AG09319 (cell line): ENCODE measurements around the gene CYP27A1.

ENCODE experiments used
- DNase-seq: peaks from one replicate; pipeline ENCODE4 v3.0.0-alpha.2; 2010; ENCODE audit warnings: low read depth; ENCODE audit errors: extremely low read depth
- TF ChIP-seq, protein P1 (sequence below): IDR thresholded peaks from 2 replicates; pipeline ENCODE4 v1.5.1; 2011; ENCODE audit warnings: low read depth, mild to moderate bottlenecking, inconsistent platforms, low read length, moderate library complexity

CYP27A1 gene

DNA sequence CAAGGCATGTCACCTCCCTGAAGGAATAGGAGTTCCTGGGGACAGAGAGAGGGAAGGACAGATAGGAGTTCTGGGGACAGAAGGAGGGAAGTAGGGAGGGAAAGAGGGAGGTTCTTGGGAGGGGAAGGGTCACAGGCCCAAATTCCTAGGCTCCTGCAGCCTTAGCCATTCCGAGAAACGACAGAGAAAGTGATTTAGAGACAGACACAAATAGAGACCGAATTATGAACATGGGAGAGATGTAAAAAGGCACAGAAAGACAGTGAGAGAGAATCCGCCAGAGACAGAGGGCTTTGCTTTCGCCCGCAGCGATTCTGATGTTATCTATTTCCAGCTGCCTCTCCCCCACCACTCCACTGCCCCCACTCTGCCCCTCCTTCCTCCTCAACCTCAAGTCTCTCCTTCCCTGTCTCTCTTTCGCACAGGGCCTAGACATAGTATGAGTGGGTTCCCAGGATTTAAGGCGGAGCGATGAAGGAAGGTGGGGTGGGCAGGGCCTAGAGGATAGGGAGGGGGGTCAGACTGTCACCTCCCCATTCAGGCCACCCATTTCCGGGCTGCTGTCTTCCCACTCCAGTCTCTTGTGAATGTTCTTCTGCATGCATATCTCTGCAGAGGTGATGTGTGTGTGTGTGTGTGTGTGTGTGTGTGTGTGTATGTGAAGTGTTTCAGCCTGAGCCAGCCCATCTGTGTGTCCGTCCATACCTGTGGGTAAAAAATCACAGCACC, 74.4 kb downstream of the CYP27A1 start:
- no peak for DNase-seq
- TF ChIP-seq, protein P1, sequence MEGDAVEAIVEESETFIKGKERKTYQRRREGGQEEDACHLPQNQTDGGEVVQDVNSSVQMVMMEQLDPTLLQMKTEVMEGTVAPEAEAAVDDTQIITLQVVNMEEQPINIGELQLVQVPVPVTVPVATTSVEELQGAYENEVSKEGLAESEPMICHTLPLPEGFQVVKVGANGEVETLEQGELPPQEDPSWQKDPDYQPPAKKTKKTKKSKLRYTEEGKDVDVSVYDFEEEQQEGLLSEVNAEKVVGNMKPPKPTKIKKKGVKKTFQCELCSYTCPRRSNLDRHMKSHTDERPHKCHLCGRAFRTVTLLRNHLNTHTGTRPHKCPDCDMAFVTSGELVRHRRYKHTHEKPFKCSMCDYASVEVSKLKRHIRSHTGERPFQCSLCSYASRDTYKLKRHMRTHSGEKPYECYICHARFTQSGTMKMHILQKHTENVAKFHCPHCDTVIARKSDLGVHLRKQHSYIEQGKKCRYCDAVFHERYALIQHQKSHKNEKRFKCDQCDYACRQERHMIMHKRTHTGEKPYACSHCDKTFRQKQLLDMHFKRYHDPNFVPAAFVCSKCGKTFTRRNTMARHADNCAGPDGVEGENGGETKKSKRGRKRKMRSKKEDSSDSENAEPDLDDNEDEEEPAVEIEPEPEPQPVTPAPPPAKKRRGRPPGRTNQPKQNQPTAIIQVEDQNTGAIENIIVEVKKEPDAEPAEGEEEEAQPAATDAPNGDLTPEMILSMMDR: no peak

DNA sequence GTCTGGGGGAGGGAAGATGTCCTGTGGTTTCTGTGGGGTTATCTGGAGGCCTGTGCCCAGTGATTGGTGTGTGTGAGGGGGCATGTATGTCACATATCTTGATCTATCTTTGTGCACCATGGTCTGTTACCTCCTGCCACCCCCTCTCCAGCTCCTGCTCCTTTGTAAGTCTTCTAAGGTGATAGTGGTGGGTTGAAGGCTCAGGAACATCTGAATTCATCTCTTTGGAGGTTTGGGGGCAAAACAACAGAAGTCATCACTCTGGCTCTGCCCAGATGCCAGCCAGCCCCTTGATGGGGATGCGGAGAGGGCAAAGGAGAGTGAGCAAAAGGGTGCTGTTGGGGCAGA, 74.9 kb downstream of the CYP27A1 start:
- TF ChIP-seq, protein P1: no peak
- no peak for DNase-seq

DNA sequence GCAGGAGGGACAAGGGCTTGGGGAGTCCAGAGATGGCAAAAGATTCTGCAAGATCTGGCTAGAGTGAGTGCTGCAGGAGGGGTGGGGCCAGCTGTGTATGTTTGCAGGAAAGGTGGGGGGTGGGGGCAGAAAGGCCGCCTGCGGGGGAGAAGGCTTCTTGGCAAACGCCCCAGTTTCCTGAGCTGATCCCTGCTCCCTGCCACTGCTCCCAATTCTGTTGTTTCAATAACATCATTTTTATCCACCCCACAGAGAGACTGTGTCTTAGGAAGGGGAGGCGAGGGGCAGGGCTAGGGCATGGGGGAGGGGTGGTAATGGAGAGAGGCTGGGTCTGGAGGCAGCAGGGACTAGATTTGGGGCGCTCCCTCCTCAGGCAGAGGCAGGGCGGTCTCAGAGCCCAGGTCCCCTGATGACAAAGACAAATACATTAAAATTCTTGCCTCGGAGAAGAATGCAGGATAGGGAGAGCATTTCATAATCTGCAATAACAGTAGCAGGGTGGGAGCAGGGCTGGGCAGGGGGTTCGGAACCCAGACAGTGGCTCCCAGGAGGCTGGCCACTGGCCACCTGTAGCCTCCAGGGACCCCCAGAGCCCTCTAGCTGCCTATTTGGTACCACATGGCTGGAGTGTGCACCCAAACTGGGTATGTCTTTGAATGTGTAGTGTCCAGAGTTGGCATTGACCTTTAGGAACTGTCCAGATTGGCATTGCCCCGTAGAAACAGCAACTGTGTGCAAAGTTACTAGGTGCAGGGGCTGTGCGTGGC, 75.6 kb downstream of the CYP27A1 start:
- TF ChIP-seq, protein P1: no peak
- DNase-seq: no peak

DNA sequence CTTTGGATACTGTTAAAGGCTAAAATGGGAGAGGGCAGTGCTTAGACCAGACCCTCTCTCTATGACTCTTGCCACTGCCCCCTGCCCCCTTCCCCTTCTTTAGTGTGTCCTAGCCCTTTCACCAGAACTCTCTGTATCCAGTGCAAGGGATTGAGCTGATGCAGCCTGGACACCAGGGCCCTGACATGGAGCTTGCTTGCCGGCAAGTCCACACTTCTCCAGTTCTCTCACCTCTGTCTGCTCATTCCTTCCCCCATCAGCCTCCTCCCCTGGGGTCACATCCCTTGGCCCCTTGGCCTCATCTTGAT, 76.1 kb downstream of the CYP27A1 start:
- TF ChIP-seq, protein P1: no peak
- no peak for DNase-seq

DNA sequence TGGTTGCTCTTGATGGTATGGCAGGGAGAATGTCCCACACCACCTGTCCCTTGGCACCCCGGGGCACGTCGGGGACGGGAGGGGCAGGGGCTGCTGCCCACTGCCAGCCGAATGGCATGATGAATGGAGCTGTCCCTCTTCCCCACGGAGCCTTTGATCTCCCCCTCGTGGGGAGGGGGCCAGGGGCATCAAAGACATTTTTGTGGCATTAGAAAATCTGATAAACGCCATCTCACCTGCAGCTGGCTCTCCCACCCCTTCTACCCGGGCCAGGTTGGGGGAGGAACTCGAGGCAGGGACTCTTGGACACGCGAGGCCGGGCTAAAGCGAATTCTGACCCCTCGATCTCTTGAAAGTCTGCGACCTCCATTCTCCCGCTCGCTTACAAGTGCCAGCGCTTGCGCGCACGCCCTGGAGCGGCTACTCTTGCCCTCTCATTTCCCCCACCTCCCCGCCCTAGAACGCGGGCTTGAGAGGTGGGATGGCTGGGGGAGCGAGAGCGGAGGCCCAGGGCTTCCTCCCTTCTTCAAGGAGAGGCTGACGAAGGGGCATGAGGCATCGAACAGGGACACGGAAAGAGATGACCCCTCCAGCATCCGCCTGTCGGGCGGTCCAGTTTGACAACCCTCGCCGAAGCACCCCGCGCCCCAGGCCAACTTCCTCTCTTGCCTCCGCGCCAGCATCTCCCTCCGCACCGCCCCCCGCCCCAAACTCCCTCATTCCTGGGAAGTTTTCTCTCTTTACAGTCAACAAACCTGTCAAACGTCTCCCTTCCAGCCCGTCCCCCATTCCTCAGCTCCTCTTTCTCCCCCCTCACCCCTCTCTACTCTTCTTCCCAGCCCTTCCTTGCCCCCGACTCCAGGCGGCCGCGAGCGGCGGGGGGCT, 77.0 kb downstream of the CYP27A1 start:
- TF ChIP-seq, protein P1: no peak
- no peak for DNase-seq

DNA sequence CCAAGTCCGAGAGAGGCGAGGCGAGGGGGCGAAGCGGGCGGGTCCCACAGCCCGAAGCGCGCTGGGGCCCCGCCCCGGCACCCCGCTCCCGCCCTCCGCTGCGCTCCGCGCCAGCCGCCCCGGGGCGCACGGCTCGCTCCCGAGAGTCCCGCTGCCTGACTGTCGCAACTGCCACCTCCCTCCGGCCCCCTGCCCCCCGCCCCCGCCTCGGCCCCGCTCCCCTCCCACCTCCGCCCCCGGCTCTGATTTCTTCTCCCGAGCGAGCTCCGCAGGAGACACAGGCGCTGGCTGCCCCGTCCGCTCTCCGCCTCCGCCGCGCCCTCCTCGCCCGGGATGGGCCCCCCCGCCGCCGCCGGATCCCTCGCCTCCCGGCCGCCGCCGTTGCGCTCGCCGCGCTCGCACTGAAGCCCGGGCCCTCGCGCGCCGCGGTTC, 77.6 kb downstream of the CYP27A1 start, which contains the start of gene WNT6:
Gene WNT6 (plus strand): TSS at position 250 of the 432 bp plus-strand sequence. CDS start 233 bp downstream, outside the sequence.
- TF ChIP-seq, protein P1: no peak
- no peak for DNase-seq
